NCI-H1417 (cell line): ENCODE data around the gene ALX3.

Experiments used
- DNase-seq, 3 experiments: peaks; one replicate each; lab custom pipeline; 2025; lab: John Stamatoyannopoulos, UW

ALX3 gene

GRCh38 chr1:110065841-110066240, 4.6 kb downstream of the ALX3 start:
- DNase-seq, result no peak

GRCh38 chr1:110064576-110065337, 5.7 kb downstream of the ALX3 start:
- no peak for DNase-seq

- no peak for DNase-seq
Observed at GRCh38 chr1:110063781-110064180, 6.7 kb downstream of the ALX3 start.

GRCh38 chr1:110062612-110063011, 7.9 kb downstream of the ALX3 start:
- no peak for DNase-seq

GRCh38 chr1:110061341-110061740, 9.1 kb downstream of the ALX3 start:
- no peak for DNase-seq

- DNase-seq, result no peak
Observed at GRCh38 chr1:110060662-110061060, 9.8 kb downstream of the ALX3 start.

- peak in 2 of 3 experiments; percentile 10 to 26 for DNase-seq
Observed at GRCh38 chr1:110060034-110060661, 10.3 kb downstream of the ALX3 start.

GRCh38 chr1:110059133-110059863, 11.2 kb downstream of the ALX3 start:
- no peak for DNase-seq

GRCh38 chr1:110058591-110058990, 11.9 kb downstream of the ALX3 start:
- no peak for DNase-seq

GRCh38 chr1:110057963-110058518, 12.4 kb downstream of the ALX3 start:
- DNase-seq, result no peak

GRCh38 chr1:110056776-110057175, 13.7 kb downstream of the ALX3 start:
- no peak for DNase-seq

GRCh38 chr1:110056285-110056683, 14.2 kb downstream of the ALX3 start:
- DNase-seq, result no peak

- DNase-seq, result no peak
Observed at GRCh38 chr1:110055493-110056284, 14.8 kb downstream of the ALX3 start.

- DNase-seq, result peak; percentile 29 to 65 (median 51)
Observed at GRCh38 chr1:110053552-110054428, 16.7 kb downstream of the ALX3 start.

GRCh38 chr1:110051262-110051648, 19.2 kb downstream of the ALX3 start:
- DNase-seq, result no peak

GRCh38 chr1:110050602-110051261, 19.7 kb downstream of the ALX3 start:
- DNase-seq, result no peak

- peak in 1 of 3 experiments; percentile 13 for DNase-seq
Observed at GRCh38 chr1:110049801-110050601, 20.5 kb downstream of the ALX3 start.

GRCh38 chr1:110048923-110049601, 21.4 kb downstream of the ALX3 start:
- no peak for DNase-seq

- no peak for DNase-seq
Observed at GRCh38 chr1:110048240-110048639, 22.2 kb downstream of the ALX3 start.
